Midbrain (tissue), 1 donor: ENCODE data around the gene NCOA1.
A peak's percentile ranks its signal among the peaks of the same experiment; 100 is the strongest.

Source experiments
- DNase-seq: peaks from one replicate; lab custom pipeline; 2025; lab: John Stamatoyannopoulos, UW

Gene NCOA1

DNA sequence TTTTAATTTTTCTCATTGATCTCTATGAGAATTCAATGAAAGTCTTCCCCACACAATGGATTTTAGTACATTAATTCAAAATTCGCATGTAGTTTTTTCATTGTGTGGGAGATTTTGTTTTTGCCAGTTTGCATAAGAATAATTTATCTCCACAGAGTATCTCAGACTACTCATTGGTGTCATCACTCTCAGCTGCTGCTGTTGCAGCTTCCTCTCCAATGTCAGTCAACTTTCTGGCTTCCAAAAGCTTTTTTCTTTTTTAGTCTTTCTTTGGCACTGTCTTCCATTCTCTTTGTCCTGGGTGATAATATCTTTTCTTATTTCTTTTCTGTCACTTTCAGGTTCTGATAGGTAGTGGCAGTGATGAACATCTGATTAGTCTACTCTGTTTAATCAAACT lies 251.7 kb downstream of the NCOA1 start:
- DNase-seq: no peak

- peak; percentile 41 for DNase-seq
Measured at GRCh38 chr2:24743924-24744323, 252.9 kb downstream of the NCOA1 start.

GRCh38 chr2:24744356-24744755 lies 253.3 kb downstream of the NCOA1 start:
- DNase-seq: peak; percentile 41

- DNase-seq: no peak
Measured at GRCh38 chr2:24745825-24746224, 254.8 kb downstream of the NCOA1 start.

GRCh38 chr2:24747299-24747698 lies 256.2 kb downstream of the NCOA1 start:
- no peak for DNase-seq

DNA sequence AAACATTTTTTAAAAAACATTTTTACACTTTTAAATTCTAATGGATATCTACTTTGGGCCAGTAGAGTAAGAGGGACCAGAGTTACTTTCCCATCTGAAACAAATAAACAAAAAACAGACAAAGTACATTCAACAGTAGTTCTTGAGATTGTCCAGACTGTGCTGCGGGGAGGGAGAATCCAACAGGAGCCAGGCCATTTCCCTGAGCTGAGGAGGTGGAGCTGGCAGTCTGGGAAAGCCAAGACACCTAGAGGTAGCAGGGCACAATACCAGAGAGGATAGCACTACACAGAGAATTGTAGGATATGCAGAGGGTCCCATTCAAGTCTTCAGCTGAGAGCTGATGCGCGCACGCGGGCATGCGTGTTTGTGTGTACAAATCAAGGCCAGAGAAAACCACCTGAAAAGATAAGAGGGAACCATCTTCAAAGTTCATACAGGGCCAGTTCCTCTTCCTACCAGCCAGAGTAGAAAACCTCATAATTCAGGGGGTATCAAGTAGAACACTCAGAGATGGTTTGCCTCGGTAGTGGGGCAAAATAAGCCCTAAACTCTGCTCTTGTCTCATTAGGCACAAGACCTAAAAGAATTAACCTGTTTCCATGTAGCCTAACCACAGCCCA lies 258.1 kb downstream of the NCOA1 start:
- no peak for DNase-seq

GRCh38 chr2:24754985-24755705 lies 264.1 kb downstream of the NCOA1 start:
- DNase-seq: no peak

DNA sequence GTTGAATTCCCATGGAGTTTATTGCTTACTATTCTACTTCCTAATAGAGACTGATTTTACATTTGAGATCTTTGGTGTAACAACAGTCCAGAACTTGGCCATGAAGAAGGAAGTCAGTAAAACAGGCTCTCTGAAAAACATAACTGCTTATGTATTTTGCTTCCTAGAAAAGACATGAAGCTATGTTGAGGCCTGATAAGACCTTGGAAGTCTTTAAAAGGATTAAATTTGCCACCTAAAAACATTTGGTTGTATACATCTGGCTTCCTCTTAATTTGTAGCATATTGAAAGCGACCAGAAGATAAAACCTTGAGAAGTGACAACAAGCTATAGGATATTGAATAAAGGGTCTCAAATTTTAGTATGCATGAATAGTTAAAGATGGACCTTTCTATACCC lies 265.7 kb downstream of the NCOA1 start:
- DNase-seq: no peak

DNA sequence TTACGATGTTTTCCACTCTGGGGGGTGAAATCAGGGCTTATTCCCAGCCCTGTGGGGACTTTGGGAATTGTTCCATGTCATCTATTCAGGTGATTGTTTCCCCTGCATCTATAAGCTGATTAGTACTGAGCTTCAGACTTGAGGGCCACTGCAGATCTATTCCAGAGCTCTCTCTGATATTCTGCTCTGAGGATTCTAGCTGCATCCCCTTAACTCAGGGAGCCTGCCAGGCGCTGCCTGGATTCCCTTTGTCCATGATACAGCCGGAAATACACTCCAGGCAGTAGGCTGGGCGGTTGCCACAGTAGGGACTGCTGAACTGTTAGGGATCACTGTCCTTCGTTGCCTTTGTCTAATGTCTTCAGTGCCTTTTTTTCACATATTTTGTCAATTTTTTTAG lies 270.8 kb downstream of the NCOA1 start:
- DNase-seq: no peak

- no peak for DNase-seq
Measured at GRCh38 chr2:24762518-24762917, 271.5 kb downstream of the NCOA1 start.

DNA sequence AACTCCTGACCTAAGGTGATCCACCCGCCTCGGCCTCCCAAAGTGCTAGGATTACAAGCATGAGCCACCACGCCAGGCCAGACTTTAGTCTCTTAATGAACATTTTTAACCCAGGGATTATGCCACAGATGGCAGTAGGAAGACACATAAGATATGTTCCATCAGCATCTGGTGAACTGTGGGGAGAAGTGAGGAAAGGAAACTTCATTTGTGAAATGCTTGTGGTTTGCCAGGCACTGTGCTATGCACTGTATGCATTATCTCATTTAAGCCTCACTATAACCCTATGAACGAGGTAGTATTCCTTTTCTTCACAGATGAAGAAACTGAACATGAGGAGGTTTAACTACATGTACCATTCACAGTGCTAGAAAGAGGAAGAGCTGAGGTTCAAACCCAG lies 272.8 kb downstream of the NCOA1 start:
- no peak for DNase-seq

GRCh38 chr2:24766609-24767008 lies 275.6 kb downstream of the NCOA1 start:
- DNase-seq: no peak

- no peak for DNase-seq
Measured at GRCh38 chr2:24768013-24768412, 277.0 kb downstream of the NCOA1 start.

- DNase-seq: no peak
Measured at GRCh38 chr2:24768601-24769000, 277.5 kb downstream of the NCOA1 start.

DNA sequence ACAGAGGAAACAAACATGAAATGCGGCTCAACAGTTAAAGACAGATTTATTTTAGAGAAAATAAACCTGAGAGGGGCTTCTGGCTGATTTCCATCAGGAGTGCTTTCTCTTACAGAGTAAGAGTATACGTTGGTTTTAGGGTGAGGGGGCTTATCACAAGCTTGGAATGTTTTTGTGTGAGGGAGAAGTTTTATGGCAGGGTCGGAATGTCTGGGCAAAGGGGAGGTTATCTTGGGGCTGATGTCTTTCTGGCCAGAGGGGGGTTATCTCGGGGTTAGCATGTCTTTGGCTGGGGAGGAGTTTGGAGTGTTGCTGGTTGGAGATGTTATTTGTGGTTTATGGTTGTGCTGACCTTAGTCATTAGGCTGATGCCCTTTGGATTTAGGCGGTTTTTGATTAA lies 280.0 kb downstream of the NCOA1 start:
- DNase-seq: no peak

DNA sequence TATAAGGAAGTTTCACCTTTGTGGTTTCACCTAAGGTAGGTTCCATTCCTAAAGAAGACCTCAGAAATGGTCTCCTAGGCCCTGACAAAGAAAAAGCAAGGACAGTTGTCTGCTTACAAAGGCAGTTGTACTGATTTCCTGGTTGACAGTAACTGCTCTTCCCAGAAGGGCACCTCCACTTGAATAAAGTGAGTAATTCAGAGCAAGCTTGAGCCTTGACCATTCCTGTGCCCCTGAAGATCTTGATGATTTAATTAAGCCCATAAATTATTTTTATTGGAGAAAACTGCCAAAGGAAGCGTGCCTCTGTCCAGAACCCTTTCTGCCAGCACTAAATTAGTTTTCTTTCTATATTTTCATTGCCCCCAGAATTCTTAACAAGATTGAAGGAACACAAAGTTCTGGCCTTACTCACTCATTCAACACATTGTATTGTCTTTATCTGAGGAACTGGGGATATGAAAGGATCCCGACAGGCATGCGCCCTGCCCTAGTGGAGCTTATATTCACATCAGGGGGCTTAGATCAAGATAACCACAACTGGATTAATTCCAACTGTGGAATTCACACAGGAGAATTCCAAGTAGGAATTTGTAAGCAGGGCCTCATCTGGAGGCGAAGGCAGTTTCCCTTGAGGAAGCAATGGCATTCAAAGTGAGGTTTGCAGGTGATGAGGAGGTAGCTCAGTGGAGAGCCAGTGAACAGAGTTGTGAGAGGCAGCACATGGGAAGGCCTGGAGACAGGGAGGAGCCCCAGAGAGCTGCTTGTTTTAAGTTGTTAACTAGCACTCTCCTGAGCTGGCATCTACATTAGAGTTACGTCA lies 280.9 kb downstream of the NCOA1 start:
- no peak for DNase-seq

DNA sequence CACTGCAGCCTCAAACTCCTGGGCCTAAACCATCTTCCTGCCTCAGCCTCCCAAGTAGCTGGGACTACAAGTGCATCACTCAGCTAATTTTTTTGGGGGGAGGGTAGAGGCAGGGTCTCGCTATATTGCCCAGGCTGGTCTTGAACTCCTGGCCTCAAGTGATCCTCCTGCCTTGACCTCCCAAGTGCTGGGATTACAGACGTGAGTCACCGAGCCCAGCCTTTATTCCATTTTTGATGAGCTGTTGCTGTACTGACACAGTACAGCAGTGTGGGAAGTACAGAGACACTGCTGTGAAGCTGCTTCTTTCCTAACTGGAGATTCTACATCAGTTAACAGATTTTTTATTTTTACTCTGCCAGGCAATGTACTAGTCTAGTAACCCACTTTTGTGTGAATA lies 283.3 kb downstream of the NCOA1 start:
- DNase-seq: no peak

DNA sequence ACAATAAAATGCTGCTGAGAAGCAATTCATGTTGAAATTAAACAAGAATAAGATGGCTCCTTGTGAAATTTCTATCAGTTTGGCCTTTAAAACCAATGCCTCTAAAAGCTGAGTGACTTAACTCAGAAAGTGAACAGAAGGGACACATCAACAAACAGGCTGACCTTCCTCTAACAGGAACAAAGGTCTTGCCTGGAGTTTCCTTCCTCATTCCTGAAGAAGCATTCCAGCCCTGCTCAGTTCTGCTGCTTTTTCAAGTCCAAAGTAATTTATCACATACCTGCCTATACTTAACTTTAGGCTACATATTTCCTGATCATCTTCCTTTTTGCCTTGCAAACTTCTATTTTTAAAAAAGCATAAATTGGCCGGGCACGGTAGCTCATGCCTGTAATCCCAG lies 288.1 kb downstream of the NCOA1 start:
- DNase-seq: no peak

DNA sequence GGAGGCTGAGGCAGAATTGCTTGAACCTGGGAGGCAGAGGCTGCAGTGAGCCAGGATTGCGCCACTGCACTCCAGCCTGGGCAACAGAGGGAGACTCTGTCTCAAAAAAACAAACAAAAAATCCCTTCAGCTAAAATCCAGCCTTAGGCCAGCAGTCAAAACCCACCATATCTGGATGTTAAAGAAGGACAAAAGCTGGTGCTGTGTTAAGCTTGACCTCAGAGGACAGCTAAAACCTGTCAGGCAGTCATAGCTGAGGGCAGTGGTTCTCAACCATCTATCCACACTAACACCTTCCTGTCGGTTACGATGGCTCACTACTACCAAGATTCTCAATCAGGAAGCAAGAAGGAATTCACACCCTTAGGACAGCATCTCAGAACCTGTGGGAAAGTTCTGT lies 292.6 kb downstream of the NCOA1 start:
- DNase-seq: no peak

DNA sequence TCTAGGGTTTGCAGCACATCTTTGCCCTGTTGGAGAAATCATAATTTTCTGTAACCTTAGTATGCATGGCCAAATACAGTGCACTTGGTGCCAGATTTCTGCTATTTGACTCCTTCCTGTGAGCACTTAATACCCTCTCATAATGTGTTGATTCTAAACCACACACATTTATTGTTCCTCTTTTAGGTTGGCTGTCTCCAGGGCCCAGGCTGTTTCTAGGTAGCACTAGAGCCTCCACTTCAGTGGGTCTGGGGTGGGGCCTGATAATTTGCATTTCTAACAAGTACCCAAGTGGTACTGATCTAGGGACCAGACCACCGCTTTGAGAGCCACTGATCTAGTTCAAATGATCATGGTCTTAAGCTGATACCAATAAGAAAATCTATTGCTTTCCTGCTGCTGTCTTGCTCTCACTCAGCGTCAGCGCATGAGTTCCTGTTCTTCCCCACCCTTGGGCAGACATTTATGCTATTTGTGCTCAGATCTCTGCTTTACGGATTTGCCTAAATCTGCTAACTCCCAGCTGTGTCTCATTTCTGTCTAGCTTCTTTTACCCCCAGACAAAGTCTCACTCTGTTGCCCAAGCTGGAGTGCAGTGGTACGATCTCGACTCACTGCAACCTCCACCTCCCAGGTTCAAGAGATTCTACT lies 294.7 kb downstream of the NCOA1 start:
- DNase-seq: no peak

DNA sequence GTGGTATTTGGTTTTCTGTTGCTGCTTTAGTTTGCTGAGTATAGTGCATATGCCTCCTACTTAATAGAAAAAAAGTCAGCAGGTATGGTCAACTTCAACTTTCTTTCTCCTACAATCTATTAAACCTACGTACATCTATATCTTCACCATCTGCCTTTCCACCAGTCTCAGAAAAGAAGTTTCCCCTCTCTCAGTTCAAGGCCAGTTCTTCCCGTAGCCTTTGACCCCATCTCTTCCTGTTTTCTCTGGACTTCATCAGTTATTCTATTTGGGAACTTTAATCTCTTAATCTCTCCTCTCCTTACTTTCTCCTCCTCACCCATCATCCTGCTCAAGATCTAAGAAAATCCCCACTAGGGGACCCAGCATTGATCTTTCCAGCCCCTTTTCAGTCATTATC lies 296.5 kb downstream of the NCOA1 start:
- DNase-seq: no peak

DNA sequence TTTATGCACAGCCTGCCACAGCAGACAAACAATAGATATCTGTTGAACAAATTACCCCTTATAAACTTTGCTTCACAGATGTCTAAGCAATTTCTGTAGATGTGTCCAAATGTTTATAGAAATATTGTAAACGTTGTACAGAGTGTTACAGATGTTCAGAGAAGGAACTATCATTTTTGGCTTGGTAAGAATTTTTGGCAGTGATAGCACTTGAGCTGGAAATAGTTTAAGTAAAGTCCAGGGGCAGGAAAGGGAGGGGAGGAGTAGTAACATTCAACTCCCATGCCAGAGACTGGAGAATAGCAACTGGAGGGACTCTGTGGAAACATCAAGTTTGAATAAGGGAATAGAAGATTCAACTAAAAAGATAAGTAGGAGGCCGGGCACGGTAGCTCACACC lies 297.8 kb downstream of the NCOA1 start:
- no peak for DNase-seq

- no peak for DNase-seq
Measured at GRCh38 chr2:24791452-24791851, 300.4 kb downstream of the NCOA1 start.
